HEK293T (cell line): Measurements from ENCODE around the gene C22orf39.

Source experiments
- CTCF ChIA-PET: fragments of 350-600 bp; formaldehyde crosslinking; extraction: SDS; loops from one replicate; lab custom pipeline; 2021; ENCODE audit warnings: antibody characterized with exemption, inconsistent platforms; lab: Yijun Ruan, JAX
- POLR2A ChIA-PET: fragments of 350-600 bp; formaldehyde crosslinking; extraction: SDS; loops from one replicate; lab custom pipeline; 2020; ENCODE audit warnings: antibody characterized with exemption, inconsistent platforms; lab: Yijun Ruan, JAX
- DNase-seq: peaks from one replicate; pipeline ENCODE4 v3.0.0; 2012; ENCODE audit warnings: mixed read lengths; ENCODE audit errors: extremely low spot score
- ARNT ChIP-seq: fragments of 450-650 bp; IDR thresholded peaks from 2 replicates; pipeline ENCODE4 v1.6.1; 2017; ENCODE audit warnings: mild to moderate bottlenecking
- BHLHE40 ChIP-seq: fragments of 450-650 bp; IDR thresholded peaks from 2 replicates; pipeline ENCODE4 v1.6.1; 2016; ENCODE audit warnings: mild to moderate bottlenecking, moderate library complexity, borderline replicate concordance
- CTBP1 ChIP-seq: fragments of 450-650 bp; IDR thresholded peaks from 2 replicates; pipeline ENCODE4 v1.6.1; 2016; ENCODE audit warnings: borderline replicate concordance
- ELF4 ChIP-seq: fragments of 450-650 bp; IDR thresholded peaks from 2 replicates; pipeline ENCODE4 v1.6.1; 2017; ENCODE audit warnings: antibody characterized with exemption
- FOXA1 ChIP-seq: fragments of 450-650 bp; IDR thresholded peaks from 2 replicates; pipeline ENCODE4 v1.6.1; 2016; ENCODE audit warnings: mild to moderate bottlenecking
- FOXK2 ChIP-seq: fragments of 450-650 bp; IDR thresholded peaks from 2 replicates; pipeline ENCODE4 v1.6.1; 2016; ENCODE audit warnings: mild to moderate bottlenecking
- FOXM1 ChIP-seq: fragments of 450-650 bp; IDR thresholded peaks from 2 replicates; pipeline ENCODE4 v1.6.1; 2017; ENCODE audit warnings: mild to moderate bottlenecking, borderline replicate concordance
- HDGF ChIP-seq: fragments of 450-650 bp; IDR thresholded peaks from 2 replicates; pipeline ENCODE4 v1.6.1; 2017; ENCODE audit warnings: antibody characterized with exemption, borderline replicate concordance
- L3MBTL2 ChIP-seq: fragments of 450-650 bp; conservative IDR thresholded peaks from 2 replicates; pipeline ENCODE4 v1.6.1; 2016; ENCODE audit warnings: mild to moderate bottlenecking
- LEF1 ChIP-seq: fragments of 450-650 bp; IDR thresholded peaks from 2 replicates; pipeline ENCODE4 v1.6.1; 2017; ENCODE audit warnings: mild to moderate bottlenecking, borderline replicate concordance
- NFRKB ChIP-seq: fragments of 450-650 bp; IDR thresholded peaks from 2 replicates; pipeline ENCODE4 v1.6.1; 2016; ENCODE audit warnings: mild to moderate bottlenecking, moderate library complexity
- PKNOX1 ChIP-seq: fragments of 450-650 bp; IDR thresholded peaks from 2 replicates; pipeline ENCODE4 v1.6.1; 2016
- SP1 ChIP-seq: fragments of 450-650 bp; IDR thresholded peaks from 2 replicates; pipeline ENCODE4 v1.6.1; 2017
- SUZ12 ChIP-seq: fragments of 450-650 bp; IDR thresholded peaks from 2 replicates; pipeline ENCODE4 v1.6.1; 2016; ENCODE audit warnings: mild to moderate bottlenecking
- TARDBP ChIP-seq: fragments of 450-650 bp; IDR thresholded peaks from 2 replicates; pipeline ENCODE4 v1.6.1; 2016
- ZNF384 ChIP-seq: fragments of 450-650 bp; IDR thresholded peaks from 2 replicates; pipeline ENCODE4 v1.6.1; 2016

Gene C22orf39

DNA sequence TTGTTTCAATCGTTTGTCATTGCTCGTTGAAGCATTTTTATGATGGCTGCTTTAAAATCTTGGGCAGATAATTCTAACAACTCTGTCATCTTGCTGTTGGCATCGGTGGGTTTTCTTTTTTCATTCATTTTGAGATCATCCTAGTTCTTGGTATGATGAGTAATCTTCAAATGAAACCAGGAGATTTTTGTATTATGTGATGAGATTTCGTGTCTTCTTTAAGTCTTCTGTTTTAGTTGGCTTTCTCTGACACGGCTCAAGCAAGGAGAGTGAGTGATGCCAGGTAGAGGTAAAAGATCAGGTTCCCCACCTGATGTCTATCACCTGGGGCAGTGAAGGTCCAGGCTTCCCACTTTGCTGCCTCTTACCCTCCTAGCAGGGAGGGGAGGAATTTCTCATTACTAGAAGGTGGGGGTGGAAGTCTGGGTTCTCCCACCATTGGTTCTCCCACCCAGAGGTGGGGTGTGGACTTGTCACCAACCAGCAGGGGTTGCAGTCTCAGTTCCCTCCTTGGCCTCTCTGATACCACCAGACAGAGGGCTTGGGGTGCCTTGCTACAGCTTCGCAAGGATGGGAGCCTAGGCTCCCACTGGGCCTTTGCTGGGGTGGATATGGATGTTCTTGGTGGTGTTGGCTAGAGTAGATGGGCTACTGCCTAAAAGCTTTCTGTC lies 45.1 kb upstream of the C22orf39 start:
- ChIA-PET CTCF (no interaction called here), POLR2A (no interaction called here)
- DNase-seq: no peak
- TF ChIP-seq ZNF384: no peak
- TF ChIP-seq BHLHE40: no peak
- no peak for TF ChIP-seq LEF1
- no peak for TF ChIP-seq SP1
- no peak for TF ChIP-seq L3MBTL2
- no peak for TF ChIP-seq ELF4
- no peak for TF ChIP-seq NFRKB
- TF ChIP-seq CTBP1: no peak
- no peak for TF ChIP-seq TARDBP
- no peak for TF ChIP-seq HDGF
- TF ChIP-seq ARNT: no peak
- TF ChIP-seq FOXA1: no peak
- TF ChIP-seq PKNOX1: no peak

DNA sequence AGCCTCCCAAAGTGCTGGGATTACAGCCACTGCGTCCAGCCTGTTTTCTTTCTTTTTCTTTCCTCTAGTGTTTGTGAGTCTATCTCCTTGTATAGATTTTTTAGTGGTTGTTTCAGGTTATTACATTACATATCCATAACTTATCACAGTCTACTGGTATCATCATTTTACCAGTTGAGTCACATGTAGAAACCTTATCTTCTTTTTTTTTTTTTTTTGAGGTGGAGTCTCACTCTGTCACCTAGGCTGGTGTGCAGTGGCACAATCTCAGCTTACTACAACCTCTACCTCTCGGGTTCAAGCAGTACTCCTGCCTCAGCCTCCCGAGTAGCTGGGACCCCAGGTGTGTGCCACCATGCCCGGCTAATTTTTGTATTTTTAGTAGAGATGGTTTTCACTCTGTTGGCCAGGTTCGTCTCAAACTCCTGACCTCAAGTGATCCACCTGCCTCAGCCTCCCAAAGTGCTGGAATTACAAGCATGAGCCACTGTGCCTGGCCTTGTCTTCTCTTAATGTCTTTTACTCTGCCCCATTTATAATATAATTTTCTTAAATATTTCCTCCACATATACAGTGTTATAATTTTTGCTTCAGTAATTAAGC lies 43.2 kb upstream of the C22orf39 start:
- no peak for DNase-seq
- TF ChIP-seq ARNT (no peak), SUZ12 (no peak), LEF1 (no peak), L3MBTL2 (no peak), BHLHE40 (no peak), CTBP1 (no peak), ZNF384 (no peak), FOXK2 (no peak), PKNOX1 (no peak), SP1 (no peak)
- POLR2A ChIA-PET: no interaction called here
- CTCF ChIA-PET: no interaction called here

DNA sequence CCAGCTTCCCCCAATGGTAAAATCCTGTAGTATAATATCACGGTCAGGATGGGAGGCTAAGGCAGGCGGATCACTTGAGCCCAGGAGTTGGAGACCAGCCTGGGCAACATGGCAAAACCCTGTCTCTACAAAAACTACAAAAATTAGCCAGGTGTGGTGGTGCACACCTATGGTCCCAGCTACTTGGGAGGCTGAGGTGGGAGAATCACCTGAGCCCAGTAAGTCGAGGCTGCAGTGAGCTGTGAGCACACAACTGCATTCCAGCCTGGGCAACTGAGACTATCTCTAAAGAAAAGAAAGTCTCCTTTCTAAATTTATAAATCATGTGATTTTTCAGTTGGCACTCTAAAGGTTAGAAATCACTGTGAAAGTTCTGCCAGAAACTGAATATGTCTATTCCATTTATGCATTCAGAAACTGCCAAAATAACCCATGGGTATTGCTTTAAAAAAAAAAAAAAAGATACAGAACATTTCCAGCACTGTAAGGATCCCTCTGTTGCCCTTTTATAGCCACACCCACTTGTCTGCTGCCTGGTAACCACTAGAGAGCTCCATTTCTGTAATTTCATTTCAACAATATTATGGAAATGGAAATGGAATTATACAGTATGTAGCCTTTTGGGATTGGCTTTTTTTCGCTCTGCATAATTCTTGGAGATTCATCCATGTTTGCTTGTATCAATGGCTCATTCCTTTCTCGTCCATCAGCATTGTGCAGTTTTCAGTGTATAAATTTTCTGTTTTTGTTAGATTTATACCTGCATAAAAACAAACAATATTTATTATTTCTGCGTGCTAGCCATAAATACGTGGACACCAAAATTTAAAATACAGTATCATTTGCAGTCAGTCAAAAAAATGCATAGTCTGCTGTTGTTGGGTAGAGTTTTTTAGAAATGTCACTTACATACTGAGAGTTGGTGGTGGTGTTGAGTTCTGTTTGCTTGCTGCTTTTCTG lies 41.7 kb upstream of the C22orf39 start:
- POLR2A ChIA-PET: interaction anchor here (0.9 to 1.7 kb wide), 2 partner anchors 10 to 13 kb away, joined by 4 to 14 read pairs; partner anchors contain the start of genes CDC45 and UFD1
- CTCF ChIA-PET: no interaction called here
- TF ChIP-seq FOXK2 (no peak), NFRKB (no peak), SUZ12 (no peak), FOXM1 (no peak), SP1 (no peak), ZNF384 (no peak), ELF4 (no peak), ARNT (no peak), CTBP1 (no peak), FOXA1 (no peak), L3MBTL2 (no peak)
- DNase-seq: no peak

DNA sequence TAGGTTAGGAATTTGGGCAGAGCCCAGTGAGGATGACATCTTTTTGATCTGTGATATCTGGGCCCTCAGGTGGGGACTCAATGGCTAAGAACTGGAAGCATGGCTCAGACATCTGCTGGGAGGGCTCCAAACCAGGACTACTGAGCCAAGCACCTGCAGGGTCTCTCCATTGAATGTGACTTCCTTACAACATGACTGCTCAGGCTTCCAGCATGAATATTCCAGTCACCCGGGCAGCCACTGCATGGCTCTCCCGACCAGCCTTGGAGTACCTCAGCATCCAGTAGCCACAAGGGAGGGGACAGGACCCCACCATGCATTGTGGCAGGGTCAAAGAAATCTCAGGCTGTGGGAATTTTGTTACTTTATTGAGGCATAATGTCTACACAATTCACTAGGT lies 40.8 kb upstream of the C22orf39 start:
- ChIA-PET CTCF (no interaction called here), POLR2A (interaction anchor here (0.9 to 1.1 kb wide), 2 partner anchors 9 to 14 kb away, joined by 4 read pairs; partner anchors contain the start of gene CDC45)
- no peak for DNase-seq
- TF ChIP-seq L3MBTL2: no peak
- no peak for TF ChIP-seq ARNT
- no peak for TF ChIP-seq ELF4
- no peak for TF ChIP-seq SUZ12
- TF ChIP-seq HDGF: no peak
- TF ChIP-seq BHLHE40: no peak
- no peak for TF ChIP-seq NFRKB
- no peak for TF ChIP-seq LEF1
- no peak for TF ChIP-seq FOXK2
- TF ChIP-seq ZNF384: no peak
- TF ChIP-seq PKNOX1: no peak
- no peak for TF ChIP-seq TARDBP
- no peak for TF ChIP-seq FOXM1
- no peak for TF ChIP-seq CTBP1

- TF ChIP-seq SUZ12 (no peak), FOXA1 (no peak), HDGF (no peak)
- ChIA-PET POLR2A (no interaction called here), CTCF (no interaction called here)
- no peak for DNase-seq
These were observed 36.2 kb upstream of the C22orf39 start for GRCh38 chr22:19483481-19484244.
